Fibroblast of lung (primary cell): Measurements from ENCODE around the gene CHST9.

Source experiments
- CTCF ChIP-seq, 2 donors: IDR thresholded peaks in 1 of 2; conservative IDR thresholded peaks in 1 of 2; 1 replicate in 1 of 2; 2 replicates in 1 of 2; pipeline ENCODE4 v1.5.1; 2011 to 2012; ENCODE audit warnings: low read length in 2 of 2, control low read depth in 1 of 2, inconsistent platforms in 1 of 2, low read depth in 1 of 2, mild to moderate bottlenecking in 1 of 2
- EZH2 ChIP-seq: IDR thresholded peaks from 2 replicates; pipeline ENCODE4 v1.5.1; 2012; ENCODE audit warnings: low read length, control low read depth, mild to moderate bottlenecking; ENCODE audit errors: missing control alignments

GRCh38 chr18:26999797-27000196, 185.3 kb downstream of the CHST9 start:
- TF ChIP-seq CTCF (conservative IDR thresholded peaks at IDR 0.05 in 1 of 2, IDR thresholded peaks at IDR 0.05 in 1 of 2; ENCODE audit: low read depth in 1 of 2, low read length in 2 of 2) (no peak), EZH2 (no peak)
